ENCODE results near the gene LSM14A.

DNA sequence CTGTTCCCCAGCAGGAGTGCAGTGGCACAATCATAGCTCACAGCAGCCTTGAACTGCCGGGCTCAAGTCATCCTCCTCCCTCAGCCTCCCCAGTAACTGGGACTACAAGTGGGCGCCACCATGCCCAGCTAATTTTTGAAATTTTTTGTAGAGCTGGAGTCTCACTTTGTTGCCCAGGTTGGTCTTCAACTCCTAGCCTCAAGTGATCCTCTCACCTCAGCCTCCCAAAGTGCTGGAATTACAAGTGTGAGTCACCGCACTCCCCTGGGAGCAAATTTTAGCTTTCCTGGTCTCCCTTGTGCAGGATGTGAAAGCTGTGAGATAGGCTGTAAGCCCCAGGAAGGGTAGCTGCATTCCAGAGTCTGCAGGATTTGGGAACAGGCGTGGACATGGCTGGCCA is 76.6 kb downstream of the LSM14A start:
- TF ChIP-seq MXD4 (CRISPR knock-in tag; IDR thresholded peaks at IDR 0.05; ENCODE audit: borderline replicate concordance) (no peak), NR3C1 (CRISPR knock-in tag; conservative IDR thresholded peaks at IDR 0.05; ENCODE audit: low read depth) (no peak), ATF2 (CRISPR knock-in tag; IDR thresholded peaks at IDR 0.05; ENCODE audit: borderline replicate concordance, low read depth) (no peak), FOXJ3 (CRISPR knock-in tag; IDR thresholded peaks at IDR 0.05; ENCODE audit: borderline replicate concordance) (no peak), E2F4 (CRISPR knock-in tag; IDR thresholded peaks at IDR 0.05; ENCODE audit: borderline replicate concordance, low read depth) (no peak), MYBL2 (CRISPR knock-in tag; IDR thresholded peaks at IDR 0.05) (no peak), STAT6 (CRISPR knock-in tag; conservative IDR thresholded peaks at IDR 0.05; ENCODE audit: low read depth) (no peak), JUN (CRISPR knock-in tag; IDR thresholded peaks at IDR 0.05) (no peak), PRDM15 (CRISPR knock-in tag; IDR thresholded peaks at IDR 0.05) (no peak), FOXK1 (CRISPR knock-in tag; IDR thresholded peaks at IDR 0.05) (no peak), SP1 (CRISPR knock-in tag; conservative IDR thresholded peaks at IDR 0.05) (no peak)
- TF ChIP-seq, protein P1, sequence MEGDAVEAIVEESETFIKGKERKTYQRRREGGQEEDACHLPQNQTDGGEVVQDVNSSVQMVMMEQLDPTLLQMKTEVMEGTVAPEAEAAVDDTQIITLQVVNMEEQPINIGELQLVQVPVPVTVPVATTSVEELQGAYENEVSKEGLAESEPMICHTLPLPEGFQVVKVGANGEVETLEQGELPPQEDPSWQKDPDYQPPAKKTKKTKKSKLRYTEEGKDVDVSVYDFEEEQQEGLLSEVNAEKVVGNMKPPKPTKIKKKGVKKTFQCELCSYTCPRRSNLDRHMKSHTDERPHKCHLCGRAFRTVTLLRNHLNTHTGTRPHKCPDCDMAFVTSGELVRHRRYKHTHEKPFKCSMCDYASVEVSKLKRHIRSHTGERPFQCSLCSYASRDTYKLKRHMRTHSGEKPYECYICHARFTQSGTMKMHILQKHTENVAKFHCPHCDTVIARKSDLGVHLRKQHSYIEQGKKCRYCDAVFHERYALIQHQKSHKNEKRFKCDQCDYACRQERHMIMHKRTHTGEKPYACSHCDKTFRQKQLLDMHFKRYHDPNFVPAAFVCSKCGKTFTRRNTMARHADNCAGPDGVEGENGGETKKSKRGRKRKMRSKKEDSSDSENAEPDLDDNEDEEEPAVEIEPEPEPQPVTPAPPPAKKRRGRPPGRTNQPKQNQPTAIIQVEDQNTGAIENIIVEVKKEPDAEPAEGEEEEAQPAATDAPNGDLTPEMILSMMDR (IDR thresholded peaks at IDR 0.05), result no peak
- TF ChIP-seq, protein P2, sequence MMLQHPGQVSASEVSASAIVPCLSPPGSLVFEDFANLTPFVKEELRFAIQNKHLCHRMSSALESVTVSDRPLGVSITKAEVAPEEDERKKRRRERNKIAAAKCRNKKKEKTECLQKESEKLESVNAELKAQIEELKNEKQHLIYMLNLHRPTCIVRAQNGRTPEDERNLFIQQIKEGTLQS (CRISPR knock-in tag; conservative IDR thresholded peaks at IDR 0.05), result no peak
- TF ChIP-seq, protein P3, sequence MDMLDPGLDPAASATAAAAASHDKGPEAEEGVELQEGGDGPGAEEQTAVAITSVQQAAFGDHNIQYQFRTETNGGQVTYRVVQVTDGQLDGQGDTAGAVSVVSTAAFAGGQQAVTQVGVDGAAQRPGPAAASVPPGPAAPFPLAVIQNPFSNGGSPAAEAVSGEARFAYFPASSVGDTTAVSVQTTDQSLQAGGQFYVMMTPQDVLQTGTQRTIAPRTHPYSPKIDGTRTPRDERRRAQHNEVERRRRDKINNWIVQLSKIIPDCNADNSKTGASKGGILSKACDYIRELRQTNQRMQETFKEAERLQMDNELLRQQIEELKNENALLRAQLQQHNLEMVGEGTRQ (CRISPR knock-in tag; IDR thresholded peaks at IDR 0.05), result no peak
